ENCODE data around the gene WDR11. TPM values are rescaled to one million over a fixed set of nuclear protein-coding genes. Genes with fewer than 3 reads are reported as not detected.
"Not testable (repeated sequence)": the region's sequence is repeated elsewhere in the genome, so short reads cannot be mapped to it uniquely, and the experiment has no call there.

WDR11 gene
- total RNA-seq, 1 donor from 2014 or later = 44.2 TPM

- no peak for DNase-seq (ENCODE audit: low spot score)
Observed at GRCh38 chr10:120854388-120854787, 3.2 kb downstream of the WDR11 start.

DNA sequence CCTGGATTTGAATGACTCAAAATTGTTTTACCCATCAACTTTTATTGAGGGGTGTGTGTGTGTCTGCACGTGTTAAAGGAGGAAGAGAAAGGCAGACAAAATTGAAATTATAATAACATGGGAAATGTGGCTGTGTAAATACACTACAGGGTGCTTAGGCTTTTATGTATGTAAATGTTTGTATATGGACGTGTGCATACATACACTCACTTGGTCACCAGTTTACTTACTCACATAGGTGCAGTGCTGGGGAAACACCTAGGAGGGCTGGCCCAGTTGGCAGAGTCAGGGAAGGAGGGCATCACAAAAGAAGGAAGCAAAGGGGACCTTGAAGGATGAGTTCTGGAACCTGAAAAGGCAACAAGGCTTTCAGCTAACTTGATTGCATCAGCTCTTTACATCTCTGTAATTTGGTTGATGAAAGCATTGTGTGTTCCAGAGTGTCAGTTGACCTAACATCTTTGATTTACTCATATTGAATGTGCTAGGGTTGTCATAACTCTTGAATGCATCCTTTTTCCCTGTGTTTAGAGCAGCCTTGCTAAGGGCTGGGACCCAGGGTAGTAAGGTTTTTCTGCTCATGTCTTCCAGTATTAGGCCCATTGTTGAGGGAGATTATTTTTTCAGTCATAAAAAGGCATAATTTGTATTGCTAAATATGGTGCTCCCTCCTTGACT, 10.2 kb downstream of the WDR11 start:
- DNase-seq (ENCODE audit: low spot score) = no peak

GRCh38 chr10:120873741-120874140, 22.6 kb downstream of the WDR11 start:
- DNase-seq (ENCODE audit: low spot score) = no peak

GRCh38 chr10:120883071-120883470, 31.9 kb downstream of the WDR11 start:
- no peak for DNase-seq (ENCODE audit: low spot score)

DNA sequence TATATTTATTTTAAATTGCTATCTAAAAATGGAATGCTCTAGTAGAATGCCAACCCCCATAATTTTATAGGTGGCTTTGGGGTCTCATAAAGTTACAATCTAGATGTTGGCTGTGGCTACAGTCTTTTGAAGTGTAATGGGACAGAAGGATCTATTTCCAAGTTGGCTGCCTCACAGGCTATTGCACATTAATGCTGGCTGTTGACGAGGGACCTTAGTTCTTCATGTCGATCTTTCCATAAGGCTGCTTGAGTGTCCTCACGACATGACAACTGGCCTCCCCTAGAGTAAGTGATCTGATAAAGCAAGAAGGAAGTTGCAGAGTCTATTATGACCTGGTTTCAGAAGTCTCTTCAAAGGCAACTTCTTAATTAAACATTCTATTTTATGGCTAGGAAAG, 36.3 kb downstream of the WDR11 start:
- no peak for DNase-seq (ENCODE audit: low spot score)

DNA sequence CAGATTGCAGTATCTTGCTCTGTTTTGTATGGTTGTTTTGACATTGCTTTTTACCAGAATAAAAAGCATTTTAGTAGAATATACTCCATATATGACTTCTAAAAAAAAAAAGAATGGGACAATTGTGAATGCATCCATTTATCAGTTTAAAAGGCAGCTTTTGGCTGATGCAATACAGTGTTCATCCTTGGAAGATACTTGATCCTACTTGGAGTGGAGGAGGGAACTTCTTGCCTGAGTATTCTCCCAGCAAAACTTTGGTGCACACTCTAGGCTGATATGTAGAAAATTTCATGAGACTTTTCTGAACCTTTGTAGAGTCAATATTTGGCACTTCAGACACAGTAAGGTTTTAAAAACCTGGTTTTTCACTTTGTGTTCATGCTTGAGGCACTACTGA, 40.2 kb downstream of the WDR11 start:
- no peak for DNase-seq (ENCODE audit: low spot score)

GRCh38 chr10:120894556-120894955, 43.4 kb downstream of the WDR11 start:
- DNase-seq (ENCODE audit: low spot score) = no peak

- no peak for DNase-seq (ENCODE audit: low spot score)
Observed at GRCh38 chr10:120897343-120897742, 46.2 kb downstream of the WDR11 start.

GRCh38 chr10:120905268-120905667, 54.1 kb downstream of the WDR11 start:
- no peak for DNase-seq (ENCODE audit: low spot score)

DNA sequence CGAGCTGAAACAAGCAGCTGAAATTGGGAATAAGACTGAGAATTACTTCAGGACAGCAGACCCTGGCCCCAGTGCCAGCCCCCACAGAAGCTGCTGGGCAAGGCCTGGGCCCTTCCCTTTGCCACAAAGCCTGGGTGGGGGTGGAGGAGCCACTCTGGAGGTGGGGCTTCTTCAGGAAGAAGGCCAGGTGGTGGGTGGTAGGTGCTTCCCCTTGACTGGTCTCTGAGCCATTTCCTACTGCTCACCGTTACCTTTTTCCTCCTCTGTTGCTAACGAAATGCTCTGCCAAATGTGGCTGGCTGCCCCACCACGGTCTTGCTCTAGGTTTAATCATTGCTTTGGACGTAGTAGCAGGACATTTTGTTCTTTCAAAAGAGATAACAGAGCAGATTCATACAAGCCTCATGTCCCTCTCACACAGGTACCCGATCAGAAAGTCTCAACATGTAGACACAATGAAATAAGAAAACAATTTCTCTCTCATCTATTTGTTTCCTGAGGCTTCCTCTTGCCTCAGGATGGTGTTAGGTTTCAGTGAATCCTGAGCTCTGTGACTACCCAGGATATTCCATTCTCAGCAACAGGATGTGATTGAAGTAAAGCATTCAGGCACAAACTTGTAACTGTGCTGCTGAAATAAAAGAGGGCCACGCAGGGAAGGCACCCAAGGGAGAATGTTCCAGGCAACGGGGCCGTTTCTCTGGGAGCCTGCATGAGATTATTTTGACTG, 66.5 kb downstream of the WDR11 start:
- no peak for DNase-seq (ENCODE audit: low spot score)

DNA sequence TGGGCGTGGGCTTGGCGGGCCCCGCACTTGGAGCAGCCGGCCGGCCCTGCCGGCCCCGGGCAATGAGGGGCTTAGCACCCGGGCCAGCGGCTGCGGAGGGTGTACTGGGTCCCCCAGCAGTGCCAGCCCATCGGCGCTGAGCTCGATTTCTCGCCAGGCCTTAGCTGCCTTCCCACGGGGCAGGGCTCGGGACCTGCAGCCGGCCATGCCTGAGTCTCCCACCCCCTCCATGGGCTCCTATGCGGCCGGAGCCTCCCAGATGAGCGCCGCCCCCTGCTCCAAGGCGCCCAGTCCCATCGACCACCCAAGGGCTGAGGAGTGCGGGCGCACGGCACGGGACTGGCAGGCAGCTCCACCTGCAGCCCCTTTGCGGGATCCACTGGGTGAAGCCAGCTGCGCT, 72.7 kb downstream of the WDR11 start:
- DNase-seq (ENCODE audit: low spot score) = not testable (repeated sequence)

DNA sequence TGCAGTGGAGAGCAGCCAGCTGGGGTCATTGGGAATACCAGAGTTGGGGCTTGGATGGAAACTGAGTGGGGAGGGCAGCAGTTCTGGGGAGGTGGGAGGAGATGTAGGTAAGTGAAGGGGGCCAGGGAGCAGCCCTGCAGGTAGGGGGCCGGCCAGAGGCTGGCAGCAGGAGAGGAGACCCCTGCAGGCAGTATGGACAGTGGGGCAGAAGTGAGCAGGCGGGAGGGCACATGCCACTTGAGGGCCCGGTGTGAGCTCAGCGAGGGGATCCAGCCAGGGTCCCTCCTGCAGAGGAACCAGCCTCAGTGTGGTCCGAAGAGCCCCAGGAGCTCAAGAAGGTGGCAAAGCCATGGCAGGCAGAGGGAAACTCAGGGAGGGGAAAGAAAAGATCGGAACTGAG, 75.4 kb downstream of the WDR11 start:
- no peak for DNase-seq (ENCODE audit: low spot score)

DNA sequence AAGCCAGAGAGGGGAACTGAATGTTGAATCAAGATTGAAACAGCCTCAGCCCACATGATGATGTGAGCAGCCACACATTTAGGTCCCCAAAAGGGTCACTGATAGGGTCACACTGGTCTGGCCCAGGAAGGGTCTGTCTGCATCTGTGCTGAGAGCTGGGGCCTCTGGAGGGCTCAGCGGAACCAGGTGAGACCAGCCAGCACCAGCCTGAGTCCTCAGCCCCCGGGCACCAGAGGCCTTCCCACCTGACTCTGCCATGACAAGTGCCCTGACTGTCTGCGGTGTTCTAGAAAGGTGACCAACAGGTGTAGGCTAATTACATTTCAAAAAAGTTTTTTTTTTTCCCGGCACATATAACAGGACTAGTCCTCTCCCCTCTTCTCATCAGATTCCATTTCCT, 76.2 kb downstream of the WDR11 start:
- no peak for DNase-seq (ENCODE audit: low spot score)

DNA sequence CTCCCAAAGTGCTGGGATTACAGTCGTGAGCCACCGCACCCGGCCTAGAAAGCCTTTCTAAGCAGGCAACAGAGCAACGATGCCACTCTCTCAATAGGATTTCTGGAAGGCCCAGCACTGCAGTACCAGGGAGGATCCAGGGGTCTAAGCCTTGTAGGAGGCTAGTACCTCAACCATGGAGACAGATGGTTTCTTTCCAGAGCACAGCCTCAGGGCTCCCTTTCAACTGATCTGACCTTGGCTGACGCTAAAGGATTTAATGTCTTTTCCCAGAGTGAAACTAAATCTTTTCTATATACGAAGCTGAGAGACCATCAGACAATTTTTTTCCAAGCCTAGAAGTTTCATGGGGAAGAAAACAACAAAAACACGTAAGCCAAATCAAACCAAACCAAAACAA, 78.0 kb downstream of the WDR11 start:
- no peak for DNase-seq (ENCODE audit: low spot score)

- no peak for DNase-seq (ENCODE audit: low spot score)
Observed at GRCh38 chr10:120931423-120931822, 80.3 kb downstream of the WDR11 start.

GRCh38 chr10:120931999-120932398, 80.8 kb downstream of the WDR11 start:
- DNase-seq (ENCODE audit: low spot score) = no peak

DNA sequence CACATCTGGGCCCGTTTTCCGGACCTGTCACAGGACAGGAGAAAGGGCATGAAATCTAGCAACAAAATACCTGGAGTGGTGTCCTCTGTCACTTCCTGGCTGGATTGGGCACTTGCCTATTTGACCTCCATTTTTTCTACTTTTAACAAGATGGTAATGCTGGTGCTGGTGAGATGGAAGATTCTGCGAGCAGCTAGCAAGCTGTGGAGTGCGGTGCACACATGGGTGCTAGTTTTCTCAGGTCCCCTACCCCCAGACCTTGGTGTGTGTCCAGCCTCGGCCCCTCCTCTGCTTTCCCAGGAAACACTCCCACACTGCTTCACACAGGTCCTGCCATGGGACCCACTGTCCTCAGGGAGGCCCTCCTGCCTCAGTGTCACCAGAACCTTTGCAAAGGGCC, 87.7 kb downstream of the WDR11 start:
- no peak for DNase-seq (ENCODE audit: low spot score)

DNA sequence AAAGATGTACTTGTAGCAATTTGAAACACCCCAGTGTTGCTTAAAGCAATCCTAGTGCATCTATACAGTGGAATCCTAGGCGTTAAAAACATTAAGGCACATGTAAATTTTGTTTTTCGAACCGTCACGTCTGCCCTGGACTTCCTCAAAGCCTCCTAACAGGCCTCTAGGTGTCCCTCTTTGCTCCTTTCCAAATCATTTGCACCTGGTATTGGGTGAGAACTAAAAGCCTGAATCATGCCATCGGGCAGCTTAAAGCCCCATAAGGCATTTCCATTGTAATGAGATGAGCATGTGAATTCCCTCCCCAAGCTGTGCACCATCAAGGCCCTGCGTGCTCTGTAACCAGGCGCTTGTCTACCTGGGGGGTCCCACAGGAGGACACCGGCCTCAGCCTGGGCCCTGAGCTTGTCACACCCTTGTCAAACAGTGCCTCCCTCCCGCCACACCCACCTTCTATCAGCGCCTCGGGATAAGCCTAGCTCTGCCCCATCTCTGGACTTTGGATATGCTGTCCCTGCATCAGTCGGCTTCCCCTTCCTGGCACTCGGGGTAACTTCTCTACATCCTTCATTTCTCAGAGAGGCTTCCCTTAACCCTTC, 89.2 kb downstream of the WDR11 start:
- DNase-seq (ENCODE audit: low spot score) = no peak

DNA sequence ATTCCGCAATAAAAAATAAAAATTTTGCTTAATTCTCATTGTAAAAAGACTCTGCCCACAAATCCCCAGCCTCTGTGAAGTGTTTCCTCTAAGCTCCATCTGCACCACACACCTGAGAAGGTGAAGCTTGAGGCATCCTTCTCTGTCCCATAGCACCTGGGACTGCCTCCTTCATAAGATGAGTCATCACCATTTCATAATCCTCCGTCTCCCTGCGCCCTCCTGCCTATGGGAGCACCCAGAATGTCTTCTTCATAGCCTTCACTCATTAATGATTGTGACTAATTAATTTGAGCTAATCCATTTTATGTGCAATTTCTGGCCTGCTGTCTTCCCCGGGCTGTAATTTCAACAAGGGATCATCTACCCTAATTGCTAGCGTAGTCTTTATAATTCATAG, 90.3 kb downstream of the WDR11 start:
- DNase-seq (ENCODE audit: low spot score) = no peak

GRCh38 chr10:120942806-120943413, 91.7 kb downstream of the WDR11 start:
- no peak for DNase-seq (ENCODE audit: low spot score)

- no peak for DNase-seq (ENCODE audit: low spot score)
Observed at GRCh38 chr10:120943542-120943941, 92.4 kb downstream of the WDR11 start.

DNA sequence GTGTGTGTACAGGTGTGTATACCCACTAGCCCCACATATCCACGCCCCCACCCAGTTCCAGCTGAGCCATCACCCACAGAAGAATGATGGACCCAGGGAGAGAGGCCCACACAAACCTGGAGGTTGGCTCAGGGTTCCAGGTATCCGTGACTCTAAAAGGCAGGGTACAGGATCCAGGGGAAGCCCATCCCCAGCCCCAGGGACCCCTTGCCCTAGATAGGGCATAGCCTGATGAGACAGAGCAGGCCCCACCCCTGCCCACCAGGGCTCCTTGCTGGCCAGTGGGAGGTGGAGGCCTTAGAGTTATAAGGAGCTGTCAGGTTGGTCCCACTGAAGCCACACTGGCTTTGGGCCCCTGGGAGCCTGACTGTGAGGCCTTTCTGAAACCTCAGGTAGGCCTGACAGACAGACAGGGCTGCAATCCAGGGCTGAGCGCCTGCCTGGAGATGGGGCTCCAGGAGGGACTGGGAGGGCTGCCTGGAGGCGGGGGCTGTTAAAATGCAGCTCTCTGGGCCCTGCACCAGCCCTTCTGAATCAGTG, 93.5 kb downstream of the WDR11 start:
- DNase-seq (ENCODE audit: low spot score) = no peak

All from mesenteric fat pad (tissue), 1 donor.